ENCODE measurements around the gene S100A5. TPM values are rescaled to one million over a fixed set of nuclear protein-coding genes. Genes with fewer than 3 reads are reported as not detected.

The S100A5 gene
- total and polyA plus RNA-seq, 7 experiments from 2014 or later, result 0.78 to 2.0 (median 1.2) TPM; not detected in 2

DNA sequence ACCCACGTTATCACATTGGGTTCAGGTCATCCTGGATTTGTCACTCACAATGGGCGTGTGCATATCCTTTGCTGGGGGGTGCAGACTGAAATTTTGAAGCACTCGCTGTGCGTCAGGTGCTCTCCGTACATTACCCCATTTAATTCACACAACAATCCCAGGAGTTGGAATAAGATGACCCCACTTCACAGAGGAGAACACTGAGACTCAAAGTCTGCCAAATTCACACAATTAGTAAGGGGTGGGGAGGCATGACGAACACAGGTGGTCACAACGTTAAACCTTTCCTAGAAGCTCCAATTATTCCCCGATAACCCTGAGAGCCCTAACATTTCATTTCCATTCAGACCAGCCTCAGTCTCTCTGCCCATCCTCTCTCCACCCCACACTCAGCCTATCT lies 28.7 kb upstream of the S100A5 start:
- H3K4me1 Mint-ChIP-seq, result peaks cover 25 to 41% (median 32%) of the 10 kb centered on the region in 7 donors
- H3K27ac ChIP-seq (ENCODE audit: low read depth, low read length), result no peak overlapping the region
- no peaks in the 10 kb centered on the region for H3K9me3 Mint-ChIP-seq
- ChIA-PET POLR2A (interaction anchor here (1.5 to 3.7 kb wide), 2 partner anchors 25 to 35 kb away, joined by 3 to 58 read pairs; partner anchors contain the start of gene S100A6), CTCF (interaction anchor here (2.6 to 7.0 kb wide), 3 partner anchors 25 to 60 kb away, joined by 27 to 139 read pairs (median 119); partner anchors contain the start of genes S100A4 and S100A6)
- no peaks in the 10 kb centered on the region for H3K36me3 ChIP-seq (ENCODE audit: control insufficient read depth in 2 of 3, insufficient read depth in 3 of 3, low read length in 3 of 3)
- H3K4me3 Mint-ChIP-seq, result peak overlapping the region in 2 of 10 donors; percentile 34 to 54
- peaks cover 0 to 8% (median 0%) of the 10 kb centered on the region in 5 donors for H3K27me3 Mint-ChIP-seq
- no peak for ATAC-seq
- DNase-seq, result no peak
- H3K27me3 ChIP-seq (ENCODE audit: control insufficient read depth in 2 of 2, insufficient read depth in 2 of 2, low read length in 2 of 2), result no peaks in the 10 kb centered on the region
- H3K36me3 Mint-ChIP-seq, result no peaks in the 10 kb centered on the region
- peaks cover 12 to 13% of the 10 kb centered on the region in 2 donors for H3K4me1 ChIP-seq (ENCODE audit: control insufficient read depth in 2 of 2, insufficient read depth in 2 of 2, low read length in 2 of 2)
- H3K4me3 ChIP-seq (ENCODE audit: low read length), result no peak overlapping the region
- H3K27ac Mint-ChIP-seq, result peak overlapping the region in 1 of 9 donors; percentile 53
- H3K9me3 ChIP-seq (ENCODE audit: control insufficient read depth in 2 of 3, low read length in 3 of 3), result no peaks in the 10 kb centered on the region
- intact Hi-C loops (cut with micrococcal nuclease), result loop anchor here (5.0 kb wide), 2 partner anchors 48 to 178 kb away; partner anchors contain the start of gene S100A14 (in 1 of the 2)

DNA sequence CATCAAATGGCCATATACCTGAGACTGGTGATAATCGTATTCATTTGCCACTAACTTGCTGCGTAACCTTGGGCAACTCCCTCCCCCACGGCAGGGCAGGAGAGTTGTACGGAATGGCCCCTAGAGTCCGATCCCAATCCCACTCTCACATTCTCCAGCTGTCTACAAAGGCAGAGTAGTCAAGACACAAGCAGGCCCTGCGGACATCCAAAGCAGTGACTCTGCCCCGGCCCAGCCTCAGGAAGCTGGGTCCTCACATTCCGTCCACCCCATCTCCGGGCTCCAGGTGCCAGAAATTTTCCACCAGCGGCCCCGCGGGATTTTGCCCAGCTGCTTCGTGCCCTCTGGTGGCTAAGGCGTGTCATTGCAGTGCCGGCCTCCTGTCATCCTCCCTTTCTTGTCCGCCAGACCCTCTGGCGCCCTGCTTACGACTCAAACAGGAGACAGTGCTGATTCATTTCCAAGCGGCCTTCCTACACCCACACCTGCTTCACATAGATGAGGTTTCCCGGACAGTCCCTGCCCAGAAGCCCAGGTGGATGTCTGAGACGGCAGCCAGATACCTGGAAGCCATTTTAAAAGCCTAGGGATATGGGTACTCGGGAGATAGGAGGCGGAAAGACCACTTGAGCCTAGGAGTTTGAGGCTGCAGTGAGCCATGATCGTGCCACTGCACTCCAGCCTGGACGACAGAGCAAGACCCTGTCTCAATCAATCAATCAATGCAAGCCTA lies 27.8 kb upstream of the S100A5 start:
- peak overlapping the region; percentile 26 for H3K4me3 ChIP-seq (ENCODE audit: low read length)
- H3K27ac ChIP-seq (ENCODE audit: low read depth, low read length), result no peak overlapping the region
- H3K36me3 Mint-ChIP-seq, result no peaks in the 10 kb centered on the region
- H3K9me3 Mint-ChIP-seq, result no peaks in the 10 kb centered on the region
- intact Hi-C loops (cut with micrococcal nuclease), result loop anchor here (1.0 to 5.0 kb wide), 7 partner anchors 23 to 179 kb away; partner anchors contain the start of genes S100A4 (in 2 of the 2), S100A14 (in 1 of the 2) and SNAPIN (in 1 of the 2)
- H3K4me1 Mint-ChIP-seq, result peaks cover 25 to 41% (median 32%) of the 10 kb centered on the region in 7 donors
- H3K27me3 Mint-ChIP-seq, result peaks cover 0 to 8% (median 0%) of the 10 kb centered on the region in 5 donors
- ChIA-PET CTCF (interaction anchor here (0.6 to 7.0 kb wide), 15 partner anchors 9 to 59 kb away, joined by 3 to 139 read pairs (median 4); partner anchors contain the start of genes S100A4, S100A5 and S100A6), POLR2A (interaction anchor here (0.6 to 3.7 kb wide), 6 partner anchors 23 to 58 kb away, joined by 3 to 58 read pairs (median 4); partner anchors contain the start of genes S100A4 and S100A6)
- peaks cover 12 to 13% of the 10 kb centered on the region in 2 donors for H3K4me1 ChIP-seq (ENCODE audit: control insufficient read depth in 2 of 2, insufficient read depth in 2 of 2, low read length in 2 of 2)
- H3K27me3 ChIP-seq (ENCODE audit: control insufficient read depth in 2 of 2, insufficient read depth in 2 of 2, low read length in 2 of 2), result no peaks in the 10 kb centered on the region
- no peaks in the 10 kb centered on the region for H3K9me3 ChIP-seq (ENCODE audit: control insufficient read depth in 2 of 3, low read length in 3 of 3)
- ATAC-seq (peak; percentile 50), DNase-seq (peak; percentile 61 to 82 (median 70))
- H3K27ac Mint-ChIP-seq, result peak overlapping the region in 8 of 9 donors; percentile 6 to 90 (median 66)
- H3K4me3 Mint-ChIP-seq, result peak overlapping the region; percentile 54 to 84 (median 72)
- no peaks in the 10 kb centered on the region for H3K36me3 ChIP-seq (ENCODE audit: control insufficient read depth in 2 of 3, insufficient read depth in 3 of 3, low read length in 3 of 3)

DNA sequence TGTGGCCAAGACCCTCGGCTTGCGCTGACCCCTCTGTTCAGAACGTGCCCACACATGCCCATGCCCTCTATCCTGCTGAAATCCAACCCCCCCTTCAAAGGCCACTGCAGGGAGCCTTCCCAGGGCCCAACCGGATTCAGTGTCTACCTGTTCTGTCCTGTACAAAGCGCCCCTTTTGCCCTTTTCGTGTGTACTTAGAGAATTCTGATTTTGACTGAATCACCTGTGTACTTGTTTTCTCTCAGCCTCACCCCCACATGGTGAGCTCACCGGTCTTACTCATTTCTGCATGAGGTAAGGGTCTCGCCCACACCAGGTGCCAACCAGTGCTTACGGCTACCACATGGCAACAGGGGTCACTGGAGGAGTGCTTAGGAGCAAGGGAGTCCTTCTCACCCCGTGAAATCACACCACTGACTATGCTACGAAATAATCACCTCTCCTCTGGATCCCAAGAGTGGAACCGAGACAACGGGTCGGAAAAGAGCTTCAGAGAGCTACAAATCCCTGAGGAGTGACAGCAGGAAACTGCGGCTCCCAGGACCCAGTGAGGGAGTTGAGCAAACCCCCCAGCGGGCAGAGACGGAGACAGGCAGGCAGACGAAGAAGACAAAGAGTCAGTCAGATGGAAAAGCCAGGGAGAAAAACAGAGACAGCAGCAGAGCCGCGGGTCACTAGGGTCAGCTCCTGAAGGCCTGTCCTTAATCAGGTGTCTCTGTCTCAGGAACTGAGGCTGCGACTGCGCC lies 27.1 kb upstream of the S100A5 start:
- Histone ChIP-seq H3K27me3 (ENCODE audit: control insufficient read depth in 2 of 2, insufficient read depth in 2 of 2, low read length in 2 of 2) (no peaks in the 10 kb centered on the region), H3K4me1 (ENCODE audit: control insufficient read depth in 2 of 2, insufficient read depth in 2 of 2, low read length in 2 of 2) (peaks cover 12 to 13% of the 10 kb centered on the region in 2 donors), H3K4me3 (ENCODE audit: low read length) (no peak overlapping the region), H3K9me3 (ENCODE audit: control insufficient read depth in 2 of 3, low read length in 3 of 3) (no peaks in the 10 kb centered on the region), H3K27ac (ENCODE audit: low read depth, low read length) (no peak overlapping the region), H3K36me3 (ENCODE audit: control insufficient read depth in 2 of 3, insufficient read depth in 3 of 3, low read length in 3 of 3) (no peaks in the 10 kb centered on the region)
- ATAC-seq (no peak), DNase-seq (peak in 1 of 9 donors; percentile 50)
- ChIA-PET CTCF (interaction anchor here (0.6 to 7.0 kb wide), 16 partner anchors 8 to 81 kb away, joined by 3 to 139 read pairs (median 4); partner anchors contain the start of genes S100A4, S100A5 and S100A6), POLR2A (interaction anchor here (0.9 to 3.7 kb wide), 4 partner anchors 22 to 57 kb away, joined by 4 to 58 read pairs (median 5); partner anchors contain the start of genes S100A4 and S100A6)
- Mint-ChIP-seq H3K4me1 (peaks cover 25 to 36% (median 30%) of the 10 kb centered on the region in 7 donors), H3K9me3 (no peaks in the 10 kb centered on the region), H3K27ac (peak overlapping the region in 5 of 9 donors; percentile 13 to 90 (median 69)), H3K27me3 (peaks cover 0 to 8% (median 0%) of the 10 kb centered on the region in 5 donors), H3K4me3 (peak overlapping the region in 6 of 10 donors; percentile 16 to 82 (median 66)), H3K36me3 (no peaks in the 10 kb centered on the region)
- intact Hi-C loops (cut with micrococcal nuclease), result loop anchor here (1.0 to 5.0 kb wide), 7 partner anchors 22 to 180 kb away; partner anchors contain the start of genes S100A4 (in 2 of the 2), S100A14 (in 1 of the 2) and SNAPIN (in 1 of the 2)

DNA sequence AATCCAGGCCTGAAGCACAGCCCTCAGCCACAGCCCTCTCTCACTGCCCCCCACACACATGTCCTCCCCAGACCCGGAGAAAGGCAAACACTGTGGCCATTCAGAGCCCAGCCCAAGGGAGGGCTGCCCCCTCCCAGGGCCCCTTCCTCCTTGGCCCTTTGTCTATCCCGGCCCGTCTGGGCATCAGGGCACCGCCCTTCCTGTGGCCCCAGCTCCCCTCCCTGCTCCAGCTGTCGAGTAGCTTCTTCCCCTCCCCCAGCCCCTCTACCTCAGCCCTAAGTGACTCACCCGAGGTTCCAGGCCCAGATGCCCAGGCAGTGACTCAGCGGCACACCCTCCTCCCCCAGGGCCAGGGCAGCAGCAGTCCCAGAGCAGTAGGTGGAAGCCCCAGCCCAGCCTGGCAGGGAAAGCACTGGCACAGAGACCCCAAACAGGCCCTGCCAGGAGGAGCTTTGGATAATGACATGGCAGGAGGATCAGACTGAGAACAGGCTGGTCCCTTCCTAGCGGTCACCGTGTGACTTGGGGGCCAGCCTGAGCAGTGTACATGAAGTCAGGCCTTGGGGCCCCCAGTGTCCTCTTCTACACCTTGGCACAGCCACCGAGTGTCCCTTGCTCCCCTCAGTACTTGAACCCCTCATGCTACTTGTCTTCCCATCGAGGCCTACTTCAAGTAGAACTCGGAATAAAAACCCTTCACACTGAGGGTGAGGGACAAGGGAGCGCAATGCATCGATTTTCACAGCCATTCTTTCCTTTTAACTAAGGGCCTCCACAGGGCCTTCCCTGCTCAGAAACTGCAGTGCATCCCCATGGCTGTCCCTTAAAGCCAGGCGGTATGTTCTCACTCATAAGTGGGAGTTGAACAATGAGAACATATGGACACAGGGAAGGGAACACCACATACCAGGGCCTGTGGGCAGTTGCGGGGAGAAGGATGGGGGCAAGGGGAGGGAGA lies 26.0 kb upstream of the S100A5 start:
- peak overlapping the region in 5 of 9 donors; percentile 9 to 92 (median 87) for H3K27ac Mint-ChIP-seq
- H3K27me3 Mint-ChIP-seq, result peaks cover 0 to 6% (median 0%) of the 10 kb centered on the region in 5 donors
- Histone ChIP-seq H3K27ac (ENCODE audit: low read depth, low read length) (peak overlapping the region; percentile 17), H3K27me3 (ENCODE audit: control insufficient read depth in 2 of 2, insufficient read depth in 2 of 2, low read length in 2 of 2) (no peaks in the 10 kb centered on the region), H3K4me1 (ENCODE audit: control insufficient read depth in 2 of 2, insufficient read depth in 2 of 2, low read length in 2 of 2) (peaks cover 12 to 13% of the 10 kb centered on the region in 2 donors), H3K4me3 (ENCODE audit: low read length) (no peak overlapping the region), H3K9me3 (ENCODE audit: control insufficient read depth in 2 of 3, low read length in 3 of 3) (no peaks in the 10 kb centered on the region), H3K36me3 (ENCODE audit: control insufficient read depth in 2 of 3, insufficient read depth in 3 of 3, low read length in 3 of 3) (no peaks in the 10 kb centered on the region)
- H3K9me3 Mint-ChIP-seq, result no peaks in the 10 kb centered on the region
- CTCF ChIA-PET, result interaction anchor here (0.6 to 4.1 kb wide), 5 partner anchors 22 to 358 kb away, joined by 4 to 31 read pairs (median 5); no protein-coding TSS in a partner anchor
- intact Hi-C loops (cut with micrococcal nuclease), result loop anchor here (5.0 kb wide), 2 partner anchors 51 to 181 kb away; partner anchors contain the start of gene S100A14 (in 1 of the 2)
- no peaks in the 10 kb centered on the region for H3K36me3 Mint-ChIP-seq
- POLR2A ChIA-PET, result interaction anchor here (0.7 to 2.0 kb wide), 5 partner anchors 18 to 34 kb away, joined by 3 to 16 read pairs (median 9); partner anchors contain the start of genes S100A5 and S100A6
- peak overlapping the region in 3 of 10 donors; percentile 16 to 57 (median 56) for H3K4me3 Mint-ChIP-seq
- DNase-seq (peak in 3 of 9 donors; percentile 38 to 82 (median 44)), ATAC-seq (peak; percentile 88)
- peaks cover 25 to 32% (median 28%) of the 10 kb centered on the region in 7 donors for H3K4me1 Mint-ChIP-seq

DNA sequence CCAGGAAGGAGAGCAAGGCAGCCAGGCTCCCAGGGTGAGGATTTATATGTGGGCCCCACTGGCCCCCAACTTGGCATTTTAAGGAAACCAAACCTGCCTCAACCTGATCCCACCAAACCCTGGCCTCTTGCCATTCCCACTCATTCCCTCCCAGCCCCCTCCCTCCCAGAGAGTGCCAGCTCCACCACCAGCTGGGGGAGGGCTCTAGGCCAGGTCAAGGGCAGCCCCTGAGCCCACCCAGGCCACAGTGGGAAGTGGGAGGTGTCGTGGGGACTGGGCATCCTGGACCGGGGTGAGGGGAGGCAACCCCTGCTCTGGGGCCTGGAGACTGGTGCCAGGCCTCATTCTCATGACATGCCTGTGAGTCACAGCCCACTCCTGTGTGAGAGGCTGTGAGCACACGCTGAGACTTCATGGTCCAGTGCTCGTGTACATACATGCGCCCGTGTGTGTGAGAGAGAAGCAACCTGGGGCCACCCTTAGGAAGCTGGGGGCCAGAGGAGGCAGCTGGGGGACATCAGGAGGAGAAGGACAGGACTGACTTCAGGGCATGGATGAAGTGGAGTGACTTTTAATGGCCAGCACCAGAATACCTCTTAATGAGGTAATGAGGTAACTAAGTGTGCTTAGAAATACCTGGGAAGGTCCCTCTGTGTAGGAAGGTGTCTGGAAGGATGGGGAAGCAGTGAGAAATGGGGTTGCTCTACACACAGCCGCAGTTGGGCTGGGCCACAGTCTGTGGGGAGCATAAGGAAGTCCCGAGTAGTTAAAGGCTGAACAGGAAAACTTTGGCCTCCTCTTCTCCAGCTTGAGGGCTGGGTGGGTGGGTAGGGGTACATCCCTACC lies 25.0 kb upstream of the S100A5 start, which contains the start of gene S100A2:
TSS of gene S100A2 (minus strand) at position 316 of the 846 bp plus-strand sequence. CDS start 1,967 bp downstream, outside the sequence.
- H3K27me3 ChIP-seq (ENCODE audit: control insufficient read depth in 2 of 2, insufficient read depth in 2 of 2, low read length in 2 of 2), result no peaks in the 10 kb centered on the region
- no peaks in the 10 kb centered on the region for H3K9me3 Mint-ChIP-seq
- intact Hi-C loops (cut with micrococcal nuclease), result loop anchor here (5.0 kb wide), 2 partner anchors 52 to 182 kb away; partner anchors contain the start of gene S100A14 (in 1 of the 2)
- H3K4me3 Mint-ChIP-seq, result peak within 1 kb of the TSS in 7 of 10 donors; percentile 32 to 81 (median 56)
- no peaks in the 10 kb centered on the region for H3K9me3 ChIP-seq (ENCODE audit: control insufficient read depth in 2 of 3, low read length in 3 of 3)
- CTCF ChIA-PET, result interaction anchor here (0.6 to 4.1 kb wide), 4 partner anchors 32 to 359 kb away, joined by 4 to 31 read pairs (median 10); no protein-coding TSS in a partner anchor
- peak; percentile 69 for ATAC-seq
- peak in 1 of 9 donors; percentile 48 for DNase-seq
- no peaks in the 10 kb centered on the region for H3K27me3 Mint-ChIP-seq
- no peaks in the 10 kb centered on the region for H3K36me3 ChIP-seq (ENCODE audit: control insufficient read depth in 2 of 3, insufficient read depth in 3 of 3, low read length in 3 of 3)
- H3K4me1 ChIP-seq (ENCODE audit: control insufficient read depth in 2 of 2, insufficient read depth in 2 of 2, low read length in 2 of 2), result peaks cover 12 to 13% of the 10 kb centered on the region in 2 donors
- peaks cover 25 to 36% (median 28%) of the 10 kb centered on the region in 7 donors for H3K4me1 Mint-ChIP-seq
- peak within 1 kb of the TSS; percentile 17 for H3K27ac ChIP-seq (ENCODE audit: low read depth, low read length)
- H3K27ac Mint-ChIP-seq, result peak within 1 kb of the TSS; percentile 56 to 98 (median 85)
- H3K36me3 Mint-ChIP-seq, result no peaks in the 10 kb centered on the region
- H3K4me3 ChIP-seq (ENCODE audit: low read length), result no peak within 1 kb of the TSS
- POLR2A ChIA-PET, result interaction anchor here (0.7 to 2.0 kb wide), 6 partner anchors 17 to 876 kb away, joined by 3 to 16 read pairs (median 9); partner anchors contain the start of genes S100A5 and S100A6

Data from naive thymus-derived CD4-positive, alpha-beta T cell (primary cell).